GM12864 (cell line): Measurements from ENCODE around the gene VPREB3.
A peak's percentile ranks its signal among the peaks of the same experiment; 100 is the strongest.

Experiments used
- DNase-seq: peaks from one replicate; pipeline ENCODE4 v3.0.0-alpha.2; 2011; ENCODE audit warnings: low read depth
- H3K4me3 ChIP-seq: 2 replicates; pipeline ENCODE4 v1.5.1; 2011; ENCODE audit warnings: mild to moderate bottlenecking, low read depth, low read length, control low read depth
- TF ChIP-seq, protein P1 (sequence below): IDR thresholded peaks from 2 replicates; pipeline ENCODE4 v1.5.1; 2011; ENCODE audit warnings: low read depth, mild to moderate bottlenecking, moderate library complexity, low read length, control low read depth, inconsistent platforms; ENCODE audit errors: missing control alignments

VPREB3 gene

DNA sequence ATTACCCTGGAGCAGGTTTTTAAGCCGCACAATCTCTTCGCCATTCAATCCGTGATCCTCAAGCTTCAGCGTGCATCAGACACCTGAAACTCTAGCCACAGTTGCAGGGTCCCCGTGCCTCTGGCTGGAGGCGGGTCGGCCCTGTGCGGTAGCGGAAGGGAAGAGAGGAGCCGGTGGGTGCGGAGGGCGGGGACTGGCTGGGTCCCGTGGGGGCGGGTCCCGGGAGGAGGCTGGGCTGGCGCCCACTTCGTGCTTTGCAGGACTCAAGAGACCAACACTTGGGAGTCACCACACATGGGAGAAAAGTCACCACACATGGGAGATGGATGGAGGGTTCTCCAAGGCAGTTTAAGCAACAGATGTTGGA is 9.3 kb upstream of the VPREB3 start:
- TF ChIP-seq, protein P1, sequence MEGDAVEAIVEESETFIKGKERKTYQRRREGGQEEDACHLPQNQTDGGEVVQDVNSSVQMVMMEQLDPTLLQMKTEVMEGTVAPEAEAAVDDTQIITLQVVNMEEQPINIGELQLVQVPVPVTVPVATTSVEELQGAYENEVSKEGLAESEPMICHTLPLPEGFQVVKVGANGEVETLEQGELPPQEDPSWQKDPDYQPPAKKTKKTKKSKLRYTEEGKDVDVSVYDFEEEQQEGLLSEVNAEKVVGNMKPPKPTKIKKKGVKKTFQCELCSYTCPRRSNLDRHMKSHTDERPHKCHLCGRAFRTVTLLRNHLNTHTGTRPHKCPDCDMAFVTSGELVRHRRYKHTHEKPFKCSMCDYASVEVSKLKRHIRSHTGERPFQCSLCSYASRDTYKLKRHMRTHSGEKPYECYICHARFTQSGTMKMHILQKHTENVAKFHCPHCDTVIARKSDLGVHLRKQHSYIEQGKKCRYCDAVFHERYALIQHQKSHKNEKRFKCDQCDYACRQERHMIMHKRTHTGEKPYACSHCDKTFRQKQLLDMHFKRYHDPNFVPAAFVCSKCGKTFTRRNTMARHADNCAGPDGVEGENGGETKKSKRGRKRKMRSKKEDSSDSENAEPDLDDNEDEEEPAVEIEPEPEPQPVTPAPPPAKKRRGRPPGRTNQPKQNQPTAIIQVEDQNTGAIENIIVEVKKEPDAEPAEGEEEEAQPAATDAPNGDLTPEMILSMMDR = no peak
- H3K4me3 ChIP-seq = peak overlapping the region; percentile 20
- no peak for DNase-seq

DNA sequence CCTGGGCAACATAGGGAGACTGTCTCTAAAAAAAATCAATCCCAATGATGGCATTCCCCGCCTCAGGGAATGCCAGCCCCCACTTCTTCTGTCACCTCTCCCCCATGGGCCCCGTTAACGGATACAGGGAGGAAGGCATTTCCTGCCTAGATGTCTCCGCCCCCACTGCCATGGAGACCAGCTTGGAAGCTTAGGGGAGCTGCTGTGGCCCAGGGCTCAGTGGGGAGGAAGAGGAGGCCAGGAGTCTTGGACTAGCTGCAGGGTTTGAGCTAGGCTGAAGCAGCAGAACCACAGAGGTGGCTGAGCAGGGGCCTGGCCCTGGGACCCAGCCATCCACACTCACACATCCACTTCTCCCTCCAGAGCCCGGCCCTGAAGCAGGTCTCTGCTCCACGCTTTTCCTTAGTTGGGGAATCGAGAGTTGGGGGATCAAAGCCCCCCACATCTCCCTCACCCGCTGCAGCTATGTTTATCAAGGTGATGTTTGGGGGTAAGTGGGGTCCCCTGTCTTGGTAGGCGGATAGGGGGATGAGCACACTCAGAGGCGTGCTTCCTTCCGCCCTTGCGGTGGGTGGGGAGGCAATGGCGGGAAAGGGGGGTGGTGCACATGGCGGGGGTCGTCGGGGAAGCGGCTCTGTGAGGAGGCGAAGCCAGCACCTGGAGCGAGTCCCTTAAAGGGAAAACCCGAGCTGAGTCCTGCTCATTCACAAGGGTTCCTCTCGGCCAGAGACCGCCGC is 8.8 kb upstream of the VPREB3 start, which contains the start of gene C22orf15:
Gene C22orf15, plus strand, starts transcription at position 149 of the 737 bp plus-strand sequence. Its CDS starts 317 bp downstream, at position 466.
- H3K4me3 ChIP-seq = peak within 1 kb of the TSS; percentile 20
- no peak for DNase-seq
- TF ChIP-seq, protein P1 = no peak

DNA sequence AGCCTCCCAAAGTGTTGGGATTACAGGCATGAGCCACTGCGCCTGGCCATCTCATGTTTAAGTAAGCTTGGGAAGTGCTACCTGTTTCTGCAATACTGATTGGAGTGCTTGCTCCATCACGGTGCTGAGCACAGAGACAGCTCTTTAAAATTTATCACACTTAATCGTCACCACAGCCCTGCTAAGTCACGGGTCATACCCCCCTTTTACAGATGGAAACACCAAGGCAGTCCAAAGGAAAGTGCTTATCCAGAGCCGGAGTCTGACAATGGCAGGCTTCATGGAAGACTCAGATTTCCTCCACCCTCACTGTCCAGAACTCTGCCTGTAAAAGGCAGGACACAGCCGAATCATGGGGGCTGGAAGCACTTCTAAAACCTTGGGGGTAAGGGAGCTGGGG is 5.8 kb upstream of the VPREB3 start:
- no peak overlapping the region for H3K4me3 ChIP-seq
- no peak for DNase-seq
- TF ChIP-seq, protein P1 = no peak

DNA sequence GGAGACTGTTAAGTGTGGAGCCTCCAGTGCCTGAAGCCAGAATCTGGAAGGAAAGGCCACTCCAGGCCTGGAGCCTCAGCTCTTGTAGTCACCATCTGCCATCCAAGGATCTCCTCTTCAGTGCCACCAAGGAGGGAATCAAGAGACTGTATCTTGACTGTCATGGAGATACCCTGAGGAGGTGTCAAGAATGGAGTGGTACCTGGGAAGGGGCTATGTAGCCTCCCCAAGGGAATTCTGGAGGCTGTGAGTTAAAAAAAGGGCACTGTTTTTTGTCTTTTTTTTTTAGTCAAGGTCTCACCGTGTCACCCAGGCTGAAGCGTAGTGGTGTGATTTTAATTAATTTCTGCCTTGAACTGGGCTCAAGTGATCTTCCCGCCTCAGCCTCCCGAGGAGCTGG is 5.3 kb upstream of the VPREB3 start:
- H3K4me3 ChIP-seq = no peak overlapping the region
- no peak for DNase-seq
- TF ChIP-seq, protein P1 = no peak

DNA sequence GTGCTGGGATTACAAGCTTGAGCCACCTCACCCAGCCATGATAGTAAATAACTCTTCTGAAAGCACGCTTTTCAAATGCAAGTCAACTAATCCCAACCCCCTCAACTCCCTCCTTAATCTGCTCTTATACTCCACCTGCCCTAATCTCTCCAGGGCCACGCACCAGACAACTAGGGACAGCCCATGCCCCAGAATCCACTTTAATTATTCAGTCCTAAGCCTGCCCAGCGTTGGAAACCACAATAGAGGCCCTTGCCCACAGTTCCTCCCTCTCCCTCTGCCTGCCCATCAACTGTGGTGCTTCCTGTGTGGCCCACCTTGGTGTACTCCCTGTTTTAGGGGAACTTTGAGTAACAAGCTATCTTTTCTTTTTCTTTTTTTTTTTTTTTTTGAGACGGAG is 2.7 kb upstream of the VPREB3 start:
- no peak for DNase-seq
- no peak overlapping the region for H3K4me3 ChIP-seq
- TF ChIP-seq, protein P1 = no peak

DNA sequence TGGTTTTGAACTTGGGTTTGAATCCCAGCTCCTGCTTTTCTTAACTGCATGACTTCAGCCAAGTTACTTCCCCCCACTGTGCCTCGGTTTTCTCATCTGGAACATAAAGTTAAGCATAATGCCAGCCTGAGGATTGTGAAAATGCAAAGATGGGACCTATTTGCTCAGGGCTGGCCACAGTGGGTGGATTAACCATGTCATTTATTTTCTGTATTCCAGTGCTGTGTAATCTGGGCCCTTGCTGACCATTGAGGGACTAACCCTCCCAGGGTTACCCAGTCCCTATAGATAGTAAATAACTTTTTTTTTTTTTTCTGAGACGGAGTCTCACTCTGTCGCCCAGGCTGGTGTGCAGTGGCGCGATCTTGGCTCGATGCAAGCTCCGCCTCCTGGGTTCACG is 1.5 kb upstream of the VPREB3 start:
- DNase-seq = no peak
- TF ChIP-seq, protein P1 = no peak
- no peak overlapping the region for H3K4me3 ChIP-seq
